22Rv1 (cell line): ENCODE results near the gene CX3CR1.

Experiments
- H3K27ac ChIP-seq: fragments of 450-650 bp; 2 replicates; pipeline ENCODE4 v1.5.1; 2017
- ZFX ChIP-seq: fragments of 450-650 bp; IDR thresholded peaks from 2 replicates; pipeline ENCODE4 v1.6.1; 2017; ENCODE audit warnings: antibody characterized with exemption, borderline replicate concordance
- TF ChIP-seq, protein P1 (sequence below): fragments of 450-650 bp; IDR thresholded peaks from 2 replicates; pipeline ENCODE4 v1.5.1; 2017; ENCODE audit warnings: mild to moderate bottlenecking

Gene CX3CR1, protein sequence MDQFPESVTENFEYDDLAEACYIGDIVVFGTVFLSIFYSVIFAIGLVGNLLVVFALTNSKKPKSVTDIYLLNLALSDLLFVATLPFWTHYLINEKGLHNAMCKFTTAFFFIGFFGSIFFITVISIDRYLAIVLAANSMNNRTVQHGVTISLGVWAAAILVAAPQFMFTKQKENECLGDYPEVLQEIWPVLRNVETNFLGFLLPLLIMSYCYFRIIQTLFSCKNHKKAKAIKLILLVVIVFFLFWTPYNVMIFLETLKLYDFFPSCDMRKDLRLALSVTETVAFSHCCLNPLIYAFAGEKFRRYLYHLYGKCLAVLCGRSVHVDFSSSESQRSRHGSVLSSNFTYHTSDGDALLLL

DNA sequence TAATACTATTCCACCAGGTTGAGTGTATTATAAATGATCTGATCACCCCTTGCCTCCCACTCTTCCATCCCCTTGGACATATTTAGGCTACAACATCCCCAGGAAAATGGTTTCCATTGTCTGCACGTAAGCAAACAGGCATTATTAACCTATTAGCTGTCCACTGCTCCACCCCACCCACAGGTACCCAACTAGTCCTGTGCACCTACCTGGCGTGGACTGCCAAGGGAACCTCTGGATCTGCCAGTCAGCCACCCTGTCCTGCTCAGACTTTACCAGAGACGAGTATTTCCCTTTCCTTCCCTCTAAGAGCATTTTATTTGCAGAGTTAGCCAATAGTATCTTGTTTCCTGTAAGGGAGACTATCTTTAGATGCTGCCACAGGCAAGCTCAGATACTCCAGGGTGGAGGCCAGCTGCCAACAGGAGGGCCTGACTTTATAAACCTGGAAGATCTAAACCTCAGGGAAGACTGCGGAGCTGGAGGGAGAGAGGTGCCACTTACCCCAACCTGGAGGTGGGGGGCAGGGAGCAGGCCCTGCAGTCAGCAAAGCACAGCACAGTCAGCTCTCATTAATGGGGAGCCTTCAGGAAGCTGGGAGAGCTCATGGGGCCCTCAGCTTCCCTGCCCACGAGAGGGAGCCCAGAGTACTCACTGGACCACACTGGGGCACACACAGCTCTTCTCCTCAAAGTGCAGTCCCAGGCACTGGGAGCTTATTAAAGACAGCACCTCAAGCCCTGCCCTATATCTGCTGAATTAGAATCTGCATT, at the start of gene CX3CR1:
Gene CX3CR1, minus strand, starts transcription at position 292 of the 773 bp plus-strand sequence. CDS start 13,527 bp downstream, outside the sequence.
- no peak within 1 kb of the TSS for H3K27ac ChIP-seq
- no peak for TF ChIP-seq ZFX
- TF ChIP-seq, protein P1, sequence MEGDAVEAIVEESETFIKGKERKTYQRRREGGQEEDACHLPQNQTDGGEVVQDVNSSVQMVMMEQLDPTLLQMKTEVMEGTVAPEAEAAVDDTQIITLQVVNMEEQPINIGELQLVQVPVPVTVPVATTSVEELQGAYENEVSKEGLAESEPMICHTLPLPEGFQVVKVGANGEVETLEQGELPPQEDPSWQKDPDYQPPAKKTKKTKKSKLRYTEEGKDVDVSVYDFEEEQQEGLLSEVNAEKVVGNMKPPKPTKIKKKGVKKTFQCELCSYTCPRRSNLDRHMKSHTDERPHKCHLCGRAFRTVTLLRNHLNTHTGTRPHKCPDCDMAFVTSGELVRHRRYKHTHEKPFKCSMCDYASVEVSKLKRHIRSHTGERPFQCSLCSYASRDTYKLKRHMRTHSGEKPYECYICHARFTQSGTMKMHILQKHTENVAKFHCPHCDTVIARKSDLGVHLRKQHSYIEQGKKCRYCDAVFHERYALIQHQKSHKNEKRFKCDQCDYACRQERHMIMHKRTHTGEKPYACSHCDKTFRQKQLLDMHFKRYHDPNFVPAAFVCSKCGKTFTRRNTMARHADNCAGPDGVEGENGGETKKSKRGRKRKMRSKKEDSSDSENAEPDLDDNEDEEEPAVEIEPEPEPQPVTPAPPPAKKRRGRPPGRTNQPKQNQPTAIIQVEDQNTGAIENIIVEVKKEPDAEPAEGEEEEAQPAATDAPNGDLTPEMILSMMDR, result no peak

DNA sequence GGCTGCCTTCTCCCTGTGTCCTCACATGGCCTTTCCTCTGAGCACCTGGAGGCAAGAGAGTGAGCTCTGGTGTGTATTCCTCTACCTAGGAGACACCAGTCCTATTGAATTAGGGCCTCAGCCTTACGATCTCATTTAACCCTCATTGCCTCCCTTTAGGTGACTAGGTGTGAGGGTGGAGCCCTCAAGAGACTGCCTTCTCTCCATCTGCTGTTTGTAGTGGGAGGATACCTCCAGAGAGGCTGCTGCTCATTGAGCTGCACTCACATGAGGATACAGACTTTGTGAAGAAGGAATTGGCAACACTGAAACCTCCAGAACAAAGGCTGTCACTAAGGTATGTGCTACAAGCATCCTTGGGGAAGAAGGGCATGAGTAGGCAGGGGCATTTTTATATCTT, 49.7 kb upstream of the CX3CR1 start, which contains the start of gene CCR8:
Gene CCR8, plus strand, starts transcription at position 217 of the 400 bp plus-strand sequence. CDS start 2,623 bp downstream, outside the sequence.
- H3K27ac ChIP-seq, result no peak within 1 kb of the TSS
- TF ChIP-seq, protein P1, result no peak
- no peak for TF ChIP-seq ZFX

DNA sequence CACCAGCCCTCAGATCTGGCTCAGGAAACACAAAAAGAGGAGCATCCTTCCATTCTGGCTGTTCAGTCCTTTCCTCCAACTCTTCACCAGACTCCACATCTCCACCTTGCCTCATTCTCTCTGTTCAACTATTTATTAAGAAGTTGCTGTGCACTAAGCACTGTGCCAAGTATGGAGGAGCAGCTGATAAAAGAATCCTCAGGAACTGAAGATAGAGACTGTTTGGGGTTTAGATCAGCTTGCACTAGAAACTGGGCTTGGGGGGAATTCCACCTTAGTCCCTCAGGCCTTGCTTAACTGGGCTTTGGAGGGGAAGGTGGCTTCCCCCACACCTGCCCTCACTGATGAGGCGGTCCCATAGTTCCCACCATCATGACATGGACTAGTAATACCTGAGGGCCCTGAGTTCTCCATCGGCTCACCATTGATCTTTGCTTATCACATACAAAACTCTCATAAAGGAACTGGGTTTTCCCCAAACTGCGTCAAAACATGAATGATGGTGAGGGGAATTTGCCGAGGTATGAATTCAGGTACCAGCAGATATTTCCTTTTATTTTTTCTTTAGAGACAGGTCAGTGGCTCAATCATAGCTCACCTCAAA, 48.0 kb upstream of the CX3CR1 start:
- H3K27ac ChIP-seq, result no peak overlapping the region
- no peak for TF ChIP-seq ZFX
- TF ChIP-seq, protein P1, result no peak

DNA sequence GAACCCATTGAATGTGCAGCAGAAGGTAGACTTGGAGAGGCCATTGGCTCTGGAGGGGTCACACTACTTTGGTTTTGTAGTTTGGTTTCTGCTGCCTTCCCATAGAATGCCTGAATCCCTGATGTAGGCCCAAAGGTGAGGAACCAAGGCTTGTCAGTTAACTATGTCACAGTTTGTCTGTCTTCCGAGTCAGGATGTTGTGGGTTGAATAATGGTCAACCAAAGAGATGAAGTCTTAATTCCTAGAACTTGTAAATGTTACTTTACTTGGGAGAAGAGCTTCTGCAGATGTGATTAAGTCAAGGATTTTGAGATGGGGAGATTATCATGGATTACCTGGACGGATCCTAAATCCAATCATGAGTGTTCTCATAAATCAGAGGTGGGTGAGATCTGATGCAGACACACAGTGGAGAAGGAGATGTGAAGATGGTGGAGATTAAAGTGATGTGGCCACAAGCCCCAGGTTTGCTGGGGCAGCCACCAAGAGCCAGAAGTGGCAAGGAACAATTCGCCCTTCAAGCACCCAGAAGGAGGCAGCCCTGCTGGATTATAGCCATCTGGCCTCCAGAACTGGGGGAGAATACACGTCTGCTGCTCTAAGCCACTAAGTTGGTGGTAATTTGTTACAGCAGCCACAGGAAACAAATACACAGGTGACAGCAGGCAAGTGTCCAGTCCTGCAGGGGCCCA, 47.4 kb upstream of the CX3CR1 start:
- TF ChIP-seq, protein P1, result no peak
- H3K27ac ChIP-seq, result no peak overlapping the region

DNA sequence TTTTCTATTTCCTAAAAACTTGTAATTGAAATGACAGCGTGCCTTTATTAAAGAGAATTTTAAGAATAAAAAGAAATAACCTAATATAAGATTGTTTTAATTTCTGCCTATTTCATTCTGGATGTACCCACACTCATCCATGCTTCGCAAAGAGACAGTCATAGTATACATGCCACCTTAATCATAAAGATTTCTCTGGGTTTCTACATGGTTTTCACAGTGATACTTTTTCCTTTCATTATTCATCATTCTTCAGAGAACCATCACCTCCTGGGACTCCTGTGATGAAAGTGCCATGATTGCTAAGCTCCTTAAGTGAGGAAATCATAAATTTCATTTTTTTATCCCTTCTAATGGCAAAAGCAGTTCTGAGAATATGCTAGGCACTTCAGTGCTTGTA, 45.4 kb upstream of the CX3CR1 start:
- TF ChIP-seq ZFX, result no peak
- TF ChIP-seq, protein P1, result no peak
- no peak overlapping the region for H3K27ac ChIP-seq

DNA sequence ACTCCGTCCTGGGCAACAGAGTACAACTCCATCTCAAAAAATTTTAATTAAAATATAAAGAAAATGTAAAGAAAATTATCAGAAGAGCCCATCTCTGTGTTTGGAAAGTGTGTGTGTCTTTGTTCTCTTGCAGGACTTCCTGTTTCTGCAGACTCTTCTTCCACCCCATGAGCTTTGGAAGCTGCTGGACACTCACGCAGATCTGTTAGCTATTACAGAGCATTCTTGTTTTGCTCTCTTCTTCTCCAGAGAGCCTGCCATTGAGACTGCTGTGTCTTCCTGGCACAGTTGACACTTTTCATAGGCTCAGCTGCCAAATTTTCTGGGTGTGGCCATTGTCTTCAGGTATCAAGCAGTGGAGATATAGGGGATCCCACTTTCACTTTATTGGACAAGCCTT, 43.7 kb upstream of the CX3CR1 start:
- TF ChIP-seq ZFX, result no peak
- TF ChIP-seq, protein P1, result no peak

More for the DNA sequence above, 43.7 kb upstream of the CX3CR1 start:
- H3K27ac ChIP-seq, result no peak overlapping the region
